Peyer's patch (tissue), 4 donors: ENCODE results near the gene KLHDC7B. TPM values are rescaled to one million over a fixed set of nuclear protein-coding genes. Genes with fewer than 3 reads are reported as not detected.
"Not testable (repeated sequence)": the region's sequence is repeated elsewhere in the genome, so short reads cannot be mapped to it uniquely, and the experiment has no call there.

ENCODE experiments used
- DNase-seq, 3 donors: peaks; one replicate each; pipeline ENCODE4 v3.0.0-alpha.2; 2017 to 2019
- H3K27ac ChIP-seq, 4 donors: fragments of 200-600 bp; sonication (generic); one replicate each; pipeline ENCODE4 v1.5.1; 2016 to 2019
- H3K27me3 ChIP-seq, 2 donors: fragments of 200-600 bp; sonication (generic); one replicate each; pipeline ENCODE4 v1.5.1; 2019
- H3K36me3 ChIP-seq, 3 donors: fragments of 200-600 bp; sonication (generic); one replicate each; pipeline ENCODE4 v1.5.1; 2016 to 2019
- H3K4me1 ChIP-seq, 4 donors: fragments of 200-600 bp; sonication (generic); one replicate each; pipeline ENCODE4 v1.5.1; 2016 to 2019
- H3K4me3 ChIP-seq, 4 donors: fragments of 200-600 bp; sonication (generic); 1 replicate in 3 of 4; 2 replicates in 1 of 4; pipeline ENCODE4 v1.5.1; 2016 to 2019; ENCODE audit warnings: mild to moderate bottlenecking in 1 of 4
- H3K9me3 ChIP-seq, 4 donors: fragments of 200-600 bp; sonication (generic); one replicate each; pipeline ENCODE4 v1.5.1; 2016 to 2019; ENCODE audit warnings: mild to moderate bottlenecking in 1 of 4
- POLR2A ChIP-seq, 2 donors: fragments of 450-650 bp; IDR thresholded peaks; one replicate each; pipeline ENCODE4 v1.5.1; 2017; ENCODE audit warnings: antibody characterized with exemption in 2 of 2, mild to moderate bottlenecking in 2 of 2, moderate library complexity in 2 of 2
- total RNA-seq, 4 donors: library from RNA; depleted of rRNA; stranded (reverse); fragments of >200 nt; gene quantifications; one replicate each; pipeline ENCODE4 v1.1.0, GENCODE V29; 2016
- TF ChIP-seq, protein P1 (sequence below), 6 experiments: fragments of 450-650 bp in 4 of 6; fragments of 200-600 bp in 2 of 6; sonication (generic) in 1 of 6; IDR thresholded peaks; one replicate each; pipeline ENCODE4 v1.5.1; 2017 to 2019; ENCODE audit warnings: antibody characterized with exemption in 6 of 6, mild to moderate bottlenecking in 3 of 6, moderate library complexity in 1 of 6

Gene KLHDC7B
- total RNA-seq, 4 donors from 2014 or later, result 1.1 TPM; not detected in 3

DNA sequence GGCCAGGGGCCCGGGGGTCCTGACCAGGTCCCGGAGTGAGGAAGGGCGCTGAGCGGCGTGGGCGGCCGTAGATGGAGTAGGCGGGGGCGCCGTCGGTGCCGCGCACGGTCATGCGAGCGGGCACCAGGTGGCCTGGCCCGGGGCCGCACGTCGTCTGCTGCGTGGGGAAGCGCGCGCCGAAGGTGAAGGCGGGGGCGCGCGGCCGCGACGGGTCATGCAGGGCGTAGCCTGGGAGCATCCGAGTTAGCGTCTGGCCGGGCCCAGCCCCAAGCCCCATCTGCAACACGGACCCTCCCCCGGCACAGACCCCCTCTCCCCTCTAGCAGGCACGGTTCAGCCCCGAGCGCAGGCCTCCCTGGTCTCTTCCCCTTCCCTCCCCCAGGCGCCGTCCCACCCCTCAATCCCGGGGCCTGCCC is 14.1 kb upstream of the KLHDC7B start:
- Histone ChIP-seq H3K36me3 (no peaks in the 10 kb centered on the region), H3K27ac (peak overlapping the region; percentile 97 to 100 (median 98)), H3K4me3 (peak overlapping the region; percentile 60 to 76 (median 68)), H3K9me3 (no peaks in the 10 kb centered on the region), H3K4me1 (peaks cover 0 to 42% (median 15%) of the 10 kb centered on the region in 4 donors), H3K27me3 (no peaks in the 10 kb centered on the region)
- TF ChIP-seq POLR2A (IDR thresholded peaks at IDR 0.05), result no peak
- TF ChIP-seq, protein P1, sequence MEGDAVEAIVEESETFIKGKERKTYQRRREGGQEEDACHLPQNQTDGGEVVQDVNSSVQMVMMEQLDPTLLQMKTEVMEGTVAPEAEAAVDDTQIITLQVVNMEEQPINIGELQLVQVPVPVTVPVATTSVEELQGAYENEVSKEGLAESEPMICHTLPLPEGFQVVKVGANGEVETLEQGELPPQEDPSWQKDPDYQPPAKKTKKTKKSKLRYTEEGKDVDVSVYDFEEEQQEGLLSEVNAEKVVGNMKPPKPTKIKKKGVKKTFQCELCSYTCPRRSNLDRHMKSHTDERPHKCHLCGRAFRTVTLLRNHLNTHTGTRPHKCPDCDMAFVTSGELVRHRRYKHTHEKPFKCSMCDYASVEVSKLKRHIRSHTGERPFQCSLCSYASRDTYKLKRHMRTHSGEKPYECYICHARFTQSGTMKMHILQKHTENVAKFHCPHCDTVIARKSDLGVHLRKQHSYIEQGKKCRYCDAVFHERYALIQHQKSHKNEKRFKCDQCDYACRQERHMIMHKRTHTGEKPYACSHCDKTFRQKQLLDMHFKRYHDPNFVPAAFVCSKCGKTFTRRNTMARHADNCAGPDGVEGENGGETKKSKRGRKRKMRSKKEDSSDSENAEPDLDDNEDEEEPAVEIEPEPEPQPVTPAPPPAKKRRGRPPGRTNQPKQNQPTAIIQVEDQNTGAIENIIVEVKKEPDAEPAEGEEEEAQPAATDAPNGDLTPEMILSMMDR (IDR thresholded peaks at IDR 0.05), result no peak
- DNase-seq, result peak; percentile 79 to 89 (median 81)

DNA sequence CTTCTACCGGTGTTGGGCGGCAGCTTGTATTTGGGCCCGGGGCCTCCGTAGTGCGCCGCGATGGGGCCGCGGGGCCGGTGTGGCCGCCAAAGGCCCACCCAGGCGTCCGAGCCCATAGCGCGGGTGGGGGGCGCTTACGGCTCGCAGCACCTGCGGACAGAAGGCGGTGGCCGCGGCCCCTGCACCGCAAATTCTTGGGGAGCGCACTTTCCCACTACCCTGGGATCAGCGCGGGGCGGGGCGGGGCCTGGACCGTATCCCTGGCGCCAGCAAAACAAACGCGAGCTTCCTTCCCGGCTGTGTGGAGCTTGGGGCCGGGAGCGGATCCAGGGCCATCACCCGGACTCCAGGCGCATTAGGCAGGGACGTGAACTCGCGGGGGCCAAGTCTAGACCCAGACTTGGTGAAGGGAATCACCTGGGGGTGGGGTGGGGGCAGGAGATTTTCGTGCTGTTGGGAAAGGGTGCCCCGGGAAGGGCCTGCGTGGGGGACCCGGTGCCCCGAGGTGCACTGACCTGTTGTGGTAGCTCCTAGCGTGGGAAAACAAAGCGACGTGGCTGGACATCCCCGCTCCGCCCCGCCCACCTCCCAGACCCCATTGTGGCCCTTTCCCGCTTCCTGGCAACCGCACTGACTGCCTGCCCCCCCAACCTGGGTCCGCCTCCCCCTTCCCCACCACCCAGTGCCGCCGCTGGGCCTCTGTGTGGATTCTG is 13.6 kb upstream of the KLHDC7B start:
- Histone ChIP-seq H3K9me3 (no peaks in the 10 kb centered on the region), H3K27ac (peak overlapping the region; percentile 97 to 100 (median 98)), H3K27me3 (no peaks in the 10 kb centered on the region), H3K36me3 (no peaks in the 10 kb centered on the region), H3K4me1 (peaks cover 0 to 36% (median 10%) of the 10 kb centered on the region in 4 donors), H3K4me3 (peak overlapping the region; percentile 60 to 76 (median 68))
- peak; percentile 10 to 17 for TF ChIP-seq POLR2A (IDR thresholded peaks at IDR 0.05)
- TF ChIP-seq, protein P1 (IDR thresholded peaks at IDR 0.05), result no peak
- DNase-seq, result peak; percentile 54 to 88 (median 87)

DNA sequence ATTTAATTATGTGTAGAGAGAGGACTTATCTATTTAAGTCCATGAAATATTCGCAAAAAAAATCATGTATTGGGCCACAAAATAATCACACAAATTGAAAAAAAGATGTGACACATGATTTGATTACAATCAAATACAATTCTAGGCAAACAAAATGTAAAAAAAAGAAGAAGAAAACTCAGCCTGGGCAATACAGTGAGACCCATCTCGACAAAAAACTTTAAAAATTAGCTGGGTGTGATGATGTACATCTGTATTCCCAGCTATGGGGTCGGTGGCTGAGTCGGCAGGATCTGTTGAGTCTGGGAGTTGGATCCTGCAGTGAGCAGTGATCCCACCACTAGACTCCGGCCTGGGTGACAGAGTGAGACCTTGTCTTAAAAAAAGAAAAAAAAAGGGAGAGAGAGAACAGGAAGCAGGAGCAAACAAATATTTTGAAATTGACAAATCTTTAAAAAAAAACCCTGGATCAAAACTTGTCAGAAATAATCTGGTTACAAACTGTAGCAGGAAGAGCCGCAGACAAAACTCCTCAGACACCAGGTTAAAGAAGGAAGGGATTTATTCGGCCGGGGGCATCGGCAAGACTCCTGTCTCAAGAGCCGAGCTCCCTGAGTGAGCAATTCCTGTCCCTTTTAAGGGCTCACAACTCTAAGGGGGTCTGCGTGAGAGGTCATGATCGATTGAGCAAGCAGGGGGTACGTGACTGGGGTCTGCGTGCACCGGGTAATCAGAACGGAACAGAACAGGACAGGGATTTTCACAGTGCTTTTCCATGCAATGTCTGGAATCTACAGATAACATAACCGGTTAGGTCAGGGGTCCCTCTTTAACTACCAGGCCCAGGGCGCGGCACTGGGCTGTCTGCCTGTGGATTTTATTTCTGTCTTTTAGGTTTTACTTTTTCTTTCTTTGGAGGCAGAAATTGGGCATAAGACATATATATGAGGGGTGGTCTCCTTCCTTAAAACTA is 12.6 kb upstream of the KLHDC7B start:
- H3K27me3 ChIP-seq, result no peaks in the 10 kb centered on the region
- H3K27ac ChIP-seq, result peak overlapping the region; percentile 97 to 100 (median 98)
- TF ChIP-seq, protein P1 (IDR thresholded peaks at IDR 0.05), result no peak
- no peak for TF ChIP-seq POLR2A (IDR thresholded peaks at IDR 0.05)
- DNase-seq, result no peak
- no peak overlapping the region for H3K4me3 ChIP-seq
- H3K9me3 ChIP-seq, result no peaks in the 10 kb centered on the region
- peaks cover 0 to 29% (median 7%) of the 10 kb centered on the region in 4 donors for H3K4me1 ChIP-seq
- no peaks in the 10 kb centered on the region for H3K36me3 ChIP-seq

DNA sequence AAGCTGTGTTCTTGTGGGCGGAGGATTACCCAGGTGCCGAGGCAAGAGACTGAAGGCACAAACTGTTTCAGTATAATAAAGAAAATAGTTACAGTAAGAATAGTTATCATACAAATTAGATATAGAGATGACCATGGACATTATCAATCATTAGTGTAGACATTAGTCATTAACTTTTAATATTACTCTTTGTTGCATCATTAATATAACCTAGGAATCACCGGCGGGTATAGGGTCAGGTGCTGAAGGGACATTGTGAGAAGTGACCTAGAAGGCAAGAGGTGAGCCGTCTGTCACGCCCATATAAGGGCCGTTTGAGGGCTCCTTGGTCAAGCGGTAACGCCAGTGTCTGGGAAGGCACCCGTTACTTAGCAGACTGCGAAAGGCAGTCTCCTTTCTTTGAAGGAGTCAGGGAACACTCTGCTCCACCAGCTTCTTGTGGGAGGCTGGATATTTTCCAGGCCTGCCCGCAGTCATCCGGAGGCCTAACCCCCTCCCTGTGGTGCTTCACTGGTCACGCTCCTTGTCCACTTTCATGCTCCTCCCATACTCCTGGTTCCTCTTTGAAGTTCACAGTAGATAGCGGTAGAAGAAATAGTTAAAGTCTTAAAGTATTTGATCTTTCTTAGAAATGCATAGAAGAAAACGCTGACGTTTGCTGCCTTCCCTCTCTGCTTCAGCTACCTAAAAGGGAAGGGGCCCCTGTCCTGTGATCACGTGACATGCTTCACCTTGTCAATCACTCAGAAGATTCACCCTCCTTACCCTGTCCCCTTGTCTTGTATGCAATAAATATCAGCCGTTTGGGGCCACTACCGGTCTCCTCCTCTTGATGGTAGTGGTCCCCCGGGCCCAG is 11.6 kb upstream of the KLHDC7B start:
- Histone ChIP-seq H3K27ac (peak overlapping the region; percentile 32 to 100 (median 52)), H3K4me1 (peaks cover 0 to 29% (median 13%) of the 10 kb centered on the region in 4 donors)
- H3K36me3 ChIP-seq, H3K27me3 ChIP-seq, H3K9me3 ChIP-seq, H3K4me3 ChIP-seq: not testable (repeated sequence)
- DNase-seq, result peak in 1 of 3 donors; percentile 71

DNA sequence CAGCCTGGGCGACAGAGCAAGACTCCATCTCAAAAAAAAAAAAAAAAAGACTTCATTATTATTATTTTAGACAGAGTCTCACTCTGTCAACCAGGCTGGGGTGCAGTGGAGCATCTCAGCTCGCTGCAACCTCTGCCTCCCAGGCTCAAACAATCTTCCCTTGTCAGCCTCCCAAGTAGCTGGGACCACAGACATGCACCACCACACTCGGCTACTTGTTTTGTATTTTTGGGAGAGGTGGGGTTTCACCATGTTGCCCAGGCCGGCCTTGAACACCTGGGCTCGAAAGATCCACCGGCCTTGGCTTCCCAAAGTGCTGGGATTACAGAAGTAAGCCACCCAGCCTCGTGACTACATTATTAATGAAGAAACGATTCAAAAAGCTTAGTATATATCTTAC is 10.6 kb upstream of the KLHDC7B start:
- H3K27me3 ChIP-seq, result no peaks in the 10 kb centered on the region
- peak overlapping the region in 1 of 4 donors; percentile 100 for H3K27ac ChIP-seq

More for the DNA sequence above, 10.6 kb upstream of the KLHDC7B start:
- Histone ChIP-seq H3K9me3 (no peaks in the 10 kb centered on the region), H3K36me3 (no peaks in the 10 kb centered on the region), H3K4me3 (no peak overlapping the region), H3K4me1 (peaks cover 0 to 29% (median 13%) of the 10 kb centered on the region in 4 donors)
- no peak for DNase-seq
- TF ChIP-seq, protein P1 (IDR thresholded peaks at IDR 0.05), result no peak
- TF ChIP-seq POLR2A (IDR thresholded peaks at IDR 0.05), result no peak
